ENCODE data around the gene TEX36. TPM values are rescaled to one million over a fixed set of nuclear protein-coding genes. Genes with fewer than 3 reads are reported as not detected.

Gene TEX36
- total RNA-seq, 1 experiment from 2014 or later, result 0.25 TPM

- Histone ChIP-seq H3K9me3 (ENCODE audit: control insufficient read depth in 1 of 2, insufficient read depth in 1 of 2, low read depth in 1 of 2, low read length in 2 of 2) (no peaks in the 10 kb centered on the region), H2AFZ (ENCODE audit: low read depth, low read length, poor library complexity, severe bottlenecking) (no peak overlapping the region), H4K20me1 (ENCODE audit: insufficient read depth) (no peaks in the 10 kb centered on the region), H3K27me3 (ENCODE audit: insufficient read depth, low read length) (peaks cover 25% of the 10 kb centered on the region; the same call in 1 of the 2 replicates), H3K4me2 (ENCODE audit: low read length) (no peak overlapping the region), H3K9me2 (ENCODE audit: insufficient read depth) (no peaks in the 10 kb centered on the region), H3K9ac (ENCODE audit: low read length) (no peak overlapping the region), H3K27ac (ENCODE audit: low read depth, low read length) (no peak overlapping the region), H3K36me3 (ENCODE audit: control insufficient read depth in 1 of 2, insufficient read depth in 2 of 2, low read length in 2 of 2) (no peaks in the 10 kb centered on the region), H3K4me3 (replicated peaks in 1 of 2; ENCODE audit: low read depth in 1 of 2, low read length in 2 of 2) (no peak overlapping the region), H3K4me1 (ENCODE audit: control insufficient read depth in 1 of 2, insufficient read depth in 2 of 2, low read length in 2 of 2) (no peaks in the 10 kb centered on the region), H3K79me2 (ENCODE audit: insufficient read depth, low read length) (no peaks in the 10 kb centered on the region)
- BruUV-seq (replicated peaks), result no TSS peak
- DNase-seq (ENCODE audit: low read depth, low spot score) (no peak), ATAC-seq (no peak)
- ChIA-PET CTCF (no interaction called here), POLR2A (no interaction called here), RAD21 (ENCODE audit: low non-redundant PET in 1 of 2, low total read pairs in 2 of 2, uncharacterized antibody in 2 of 2, unreplicated experiment in 2 of 2) (no interaction called here)
- TF ChIP-seq SP1 (IDR thresholded peaks at IDR 0.05; ENCODE audit: low read depth) (no peak), CBX3 (IDR thresholded peaks at IDR 0.05; ENCODE audit: low read depth) (no peak), EZH2phosphoT487 (IDR thresholded peaks at IDR 0.05; ENCODE audit: borderline replicate concordance) (no peak), ATF3 (IDR thresholded peaks at IDR 0.05) (no peak), YY1 (IDR thresholded peaks at IDR 0.05; ENCODE audit: extremely low read depth, insufficient replicate concordance, low read depth, low read length) (no peak), SIN3A (IDR thresholded peaks at IDR 0.05; ENCODE audit: low read depth) (no peak), ZBTB33 (IDR thresholded peaks at IDR 0.05; ENCODE audit: extremely low read depth, insufficient replicate concordance, low read length) (no peak), JUND (IDR thresholded peaks at IDR 0.05) (no peak), FOSL1 (IDR thresholded peaks at IDR 0.05; ENCODE audit: low read depth) (no peak), ZFX (IDR thresholded peaks at IDR 0.05) (no peak), MAX (IDR thresholded peaks at IDR 0.05) (no peak), CTCF (IDR thresholded peaks at IDR 0.05 in 2 of 3, conservative IDR thresholded peaks at IDR 0.05 in 1 of 3; ENCODE audit: borderline replicate concordance in 1 of 3, insufficient read depth in 1 of 3, low read depth in 2 of 3, low read length in 2 of 3) (no peak), EZH2 (IDR thresholded peaks at IDR 0.05) (no peak), TCF7L2 (IDR thresholded peaks at IDR 0.05; ENCODE audit: borderline replicate concordance, extremely low read depth, insufficient read depth, insufficient read length) (no peak), ZNF274 (IDR thresholded peaks at IDR 0.05; ENCODE audit: low read depth, low read length) (no peak), POLR2AphosphoS5 (IDR thresholded peaks at IDR 0.05; ENCODE audit: low read depth, low read length) (no peak), ELF1 (IDR thresholded peaks at IDR 0.05; ENCODE audit: borderline replicate concordance, low read depth) (no peak), SRF (IDR thresholded peaks at IDR 0.05; ENCODE audit: low read depth) (no peak), RAD21 (IDR thresholded peaks at IDR 0.05; ENCODE audit: low read depth) (no peak), CEBPB (IDR thresholded peaks at IDR 0.05; ENCODE audit: low read depth) (no peak)
- intact Hi-C loops (cut with micrococcal nuclease), result no loop called here
Observed at GRCh38 chr10:125609859-125610258, 73.1 kb downstream of the TEX36 start.

All from HCT116 (cell line).